Hepatic stellate cell (primary cell): Measurements from ENCODE around the gene FLT3.
"Not testable (repeated sequence)": the region's sequence is repeated elsewhere in the genome, so short reads cannot be mapped to it uniquely, and the experiment has no call there.

Source experiments
- DNase-seq: peaks from one replicate; pipeline ENCODE4 v3.0.0; 2011; ENCODE audit warnings: low spot score

The FLT3 gene

GRCh38 chr13:27971776-27972477, 128.4 kb downstream of the FLT3 start:
- DNase-seq = no peak

GRCh38 chr13:27971236-27971645, 129.1 kb downstream of the FLT3 start:
- DNase-seq = no peak

- no peak for DNase-seq
Measured at GRCh38 chr13:27970382-27971235, 129.8 kb downstream of the FLT3 start.

- DNase-seq = no peak
Measured at GRCh38 chr13:27969866-27970229, 130.5 kb downstream of the FLT3 start.

- DNase-seq = no peak
Measured at GRCh38 chr13:27969082-27969865, 131.1 kb downstream of the FLT3 start, which contains the start of gene CDX2. TSS of gene CDX2 (minus strand) at chr13:27969315. CDS start at chr13:27969006, 309 bp downstream.

GRCh38 chr13:27968316-27969081, 131.9 kb downstream of the FLT3 start:
- DNase-seq = no peak

GRCh38 chr13:27967736-27968315, 132.6 kb downstream of the FLT3 start:
- DNase-seq = no peak

- no peak for DNase-seq
Measured at GRCh38 chr13:27967203-27967735, 133.1 kb downstream of the FLT3 start.

- no peak for DNase-seq
Measured at GRCh38 chr13:27966641-27967202, 133.7 kb downstream of the FLT3 start.

- no peak for DNase-seq
Measured at GRCh38 chr13:27965740-27966640, 134.4 kb downstream of the FLT3 start.

- DNase-seq = no peak
Measured at GRCh38 chr13:27965343-27965739, 135.0 kb downstream of the FLT3 start.

GRCh38 chr13:27964741-27965323, 135.5 kb downstream of the FLT3 start:
- no peak for DNase-seq

GRCh38 chr13:27964206-27964605, 136.2 kb downstream of the FLT3 start:
- not testable (repeated sequence) for DNase-seq

GRCh38 chr13:27963491-27963890, 136.9 kb downstream of the FLT3 start:
- no peak for DNase-seq

- no peak for DNase-seq
Measured at GRCh38 chr13:27962982-27963381, 137.4 kb downstream of the FLT3 start.

GRCh38 chr13:27962128-27962841, 138.1 kb downstream of the FLT3 start:
- DNase-seq = peak; percentile 4

- peak; percentile 3 for DNase-seq
Measured at GRCh38 chr13:27961227-27962085, 138.9 kb downstream of the FLT3 start.
